ENCODE data around the gene LEKR1.

GRCh38 chr3:156892701-156893100 lies 66.5 kb downstream of the LEKR1 start:
- TF ChIP-seq CTCF (IDR thresholded peaks at IDR 0.05) = no peak
- TF ChIP-seq POLR2A (IDR thresholded peaks at IDR 0.05) = no peak
